ACHN (cell line): ENCODE data around the gene SH3PXD2A.
"Not testable (repeated sequence)": the region's sequence is repeated elsewhere in the genome, so short reads cannot be mapped to it uniquely, and the experiment has no call there.

Experiments
- DNase-seq: peaks from one replicate; pipeline ENCODE4 v3.0.0-alpha.2; 2015
- in situ Hi-C: cut with HindIII; loops from 2 replicates; pipeline ENCODE4 v1.10.0; 2017; ENCODE audit warnings: low sequenced_read_pairs, low pct_ligation_motif_present, low pct_unique_long_range_greater_than_20kb

Gene SH3PXD2A

DNA sequence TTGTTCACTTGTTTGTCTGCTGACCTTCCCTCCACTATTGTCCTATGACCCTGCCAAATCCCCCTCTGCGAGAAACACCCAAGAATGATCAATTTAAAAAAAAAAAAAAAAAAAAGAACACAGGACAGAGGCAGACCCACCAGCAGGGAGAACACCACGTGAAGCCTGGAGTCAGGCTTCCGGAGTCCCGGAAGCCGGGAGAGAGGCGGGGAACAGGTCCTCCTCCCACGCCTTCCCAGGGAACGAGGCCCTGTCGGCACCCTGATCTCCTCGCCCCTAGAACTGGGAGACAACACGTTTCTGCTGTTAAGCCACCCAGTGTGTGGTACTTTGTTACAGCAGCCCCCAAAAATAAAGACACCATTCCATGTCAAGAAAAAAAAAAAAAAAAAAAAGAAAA, 247.3 kb downstream of the SH3PXD2A start:
- DNase-seq, in situ Hi-C loops: not testable (repeated sequence)

GRCh38 chr10:103607051-103607450, 248.3 kb downstream of the SH3PXD2A start:
- DNase-seq, in situ Hi-C loops: not testable (repeated sequence)

DNA sequence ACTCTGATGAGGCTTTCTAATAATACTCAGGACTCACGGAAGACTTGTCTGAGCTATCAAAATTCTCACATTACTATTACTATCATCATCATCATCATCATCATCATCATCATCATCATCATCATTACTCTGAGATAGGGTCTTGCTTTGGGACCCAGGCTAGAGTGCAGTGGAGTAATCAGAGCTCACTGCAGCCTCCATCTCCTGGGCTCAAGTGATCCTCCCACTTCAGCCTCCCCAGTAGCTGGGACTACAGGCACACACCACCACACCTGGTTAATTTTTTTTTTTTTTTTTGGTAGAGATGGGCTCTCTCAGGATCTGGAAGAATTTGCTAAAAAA, 249.3 kb downstream of the SH3PXD2A start:
- in situ Hi-C loops, DNase-seq: not testable (repeated sequence)

DNA sequence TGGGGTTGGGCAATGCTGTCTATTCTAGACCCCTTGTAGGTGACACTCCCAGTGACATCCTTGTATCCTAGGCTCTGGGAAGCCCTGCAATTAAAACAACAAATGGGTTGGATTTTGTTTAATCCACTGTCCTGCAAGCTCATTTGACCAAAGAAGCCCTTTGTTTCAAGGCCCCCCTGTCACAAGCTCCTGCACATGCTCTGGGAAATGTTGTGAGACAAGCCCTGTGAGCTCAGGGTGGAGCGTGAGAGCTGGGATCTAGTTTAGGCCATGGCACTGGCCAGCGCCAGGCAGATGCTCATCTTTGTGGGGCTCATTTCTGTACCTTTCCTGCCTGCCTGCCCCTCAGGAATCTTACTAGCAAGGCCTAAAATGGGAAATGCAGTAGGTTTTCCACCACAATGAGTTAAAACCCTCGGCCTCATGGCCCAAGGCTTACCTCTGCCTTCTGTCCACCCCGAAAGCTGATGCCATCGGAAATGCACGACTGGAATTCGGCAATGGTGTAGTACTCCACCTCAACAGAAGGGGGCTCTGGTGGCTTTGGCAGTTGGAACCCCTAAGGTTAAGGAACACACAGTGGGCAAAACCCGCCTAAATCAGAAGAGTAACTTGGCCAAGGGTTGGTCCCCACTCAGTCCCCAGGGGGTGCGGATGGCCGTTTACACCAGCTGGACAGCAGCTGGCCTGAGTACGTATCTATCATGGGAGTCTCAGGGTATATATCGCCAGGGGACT, 249.8 kb downstream of the SH3PXD2A start:
- DNase-seq: peak; percentile 31
- in situ Hi-C loops: no loop called here

- no peak for DNase-seq
- in situ Hi-C loops: no loop called here
Measured at GRCh38 chr10:103603382-103603781, 252.0 kb downstream of the SH3PXD2A start.

- in situ Hi-C loops: no loop called here
Measured at GRCh38 chr10:103602852-103603155, 252.6 kb downstream of the SH3PXD2A start.

DNA sequence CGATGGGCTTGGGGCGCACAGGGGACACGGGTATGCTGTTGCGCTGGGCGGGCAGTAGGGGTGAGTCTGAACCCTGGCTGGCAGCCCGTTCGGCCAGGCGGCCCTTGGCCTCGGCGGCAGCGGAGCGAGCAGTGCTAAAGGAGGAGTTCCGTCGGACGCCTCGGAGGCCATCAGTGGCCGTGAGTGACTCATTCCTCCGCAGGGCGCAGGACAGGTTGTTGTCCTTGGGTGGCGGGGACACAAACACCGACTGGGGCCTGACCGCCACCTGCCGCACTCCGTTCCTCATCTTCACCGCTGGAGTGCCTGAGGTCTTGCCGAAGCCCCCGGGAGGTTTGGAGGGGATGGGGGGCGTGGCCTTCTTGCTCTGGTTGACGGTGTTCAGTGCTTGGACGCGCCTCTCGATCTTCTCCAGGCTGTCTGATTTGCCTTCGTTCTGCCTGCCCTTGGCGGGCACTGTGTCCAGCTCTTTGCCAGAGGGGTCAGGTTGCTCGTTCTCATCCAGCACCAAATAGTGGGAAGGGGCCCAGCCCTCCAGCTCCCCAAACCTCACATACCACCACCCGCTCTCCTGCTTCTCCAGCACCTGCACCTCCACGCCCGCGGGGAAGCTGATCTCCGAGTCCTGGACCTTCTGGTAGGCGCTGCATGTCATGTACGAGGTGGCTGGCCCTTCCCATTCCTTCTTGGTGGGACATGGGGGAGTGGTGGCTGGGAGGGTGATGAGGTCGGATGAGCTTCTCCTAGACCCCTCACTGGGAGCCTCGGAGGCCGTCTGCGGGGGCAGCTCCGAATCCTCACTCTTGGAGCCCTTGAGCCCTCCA, 253.1 kb downstream of the SH3PXD2A start:
- in situ Hi-C loops: no loop called here

More at GRCh38 chr10:103602852-103603155, 252.6 kb downstream of the SH3PXD2A start:
- DNase-seq: no peak

GRCh38 chr10:103600956-103601569, 254.3 kb downstream of the SH3PXD2A start:
- in situ Hi-C loops: no loop called here
- no peak for DNase-seq

More for the DNA sequence above, 253.1 kb downstream of the SH3PXD2A start:
- no peak for DNase-seq

GRCh38 chr10:103600325-103600724, 255.1 kb downstream of the SH3PXD2A start:
- DNase-seq: no peak
- in situ Hi-C loops: no loop called here

DNA sequence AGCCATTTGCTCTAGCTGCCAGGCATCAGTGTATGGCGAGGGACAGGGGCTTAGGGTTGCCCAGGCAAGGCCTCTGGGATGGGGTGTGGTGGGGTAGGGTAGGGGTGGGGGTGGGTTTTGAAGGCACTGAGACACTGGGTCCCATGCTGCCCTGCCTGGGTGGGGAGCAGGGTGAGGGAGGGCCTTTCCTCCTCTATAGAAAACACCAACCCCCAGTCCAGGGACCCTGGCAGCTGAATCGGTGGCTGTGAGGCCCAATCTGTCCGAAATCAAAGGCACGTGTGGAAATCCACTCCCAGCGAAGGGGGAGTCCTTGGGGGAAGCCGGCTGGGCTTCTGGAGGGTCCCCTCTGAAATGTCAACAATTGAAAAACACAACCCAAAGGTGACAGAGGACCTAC, 255.5 kb downstream of the SH3PXD2A start:
- in situ Hi-C loops: no loop called here
- DNase-seq: no peak

- in situ Hi-C loops: no loop called here
Measured at GRCh38 chr10:103599211-103599610, 256.2 kb downstream of the SH3PXD2A start.

DNA sequence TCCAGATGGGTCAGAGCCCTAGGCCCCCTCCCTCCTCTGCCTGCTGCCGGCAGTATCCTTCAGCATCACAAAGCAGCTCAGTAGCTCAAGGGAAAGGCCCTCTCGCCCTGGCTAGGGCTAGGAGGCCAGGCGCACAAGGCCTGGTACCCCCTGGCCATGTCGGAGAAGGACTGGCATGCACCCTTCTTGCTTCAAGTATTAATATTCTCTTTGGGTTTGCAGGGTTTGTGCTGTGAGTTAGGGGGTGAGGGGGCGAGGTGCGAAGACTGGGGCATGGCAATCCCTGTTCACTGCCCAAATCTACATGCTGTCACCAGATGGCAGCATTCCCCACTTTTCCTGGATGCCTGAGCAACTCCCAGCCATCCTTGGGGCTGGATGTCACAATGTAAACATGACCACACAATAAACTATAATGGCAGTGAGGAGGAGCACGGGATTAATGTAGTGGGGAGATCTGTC, 256.7 kb downstream of the SH3PXD2A start:
- in situ Hi-C loops: no loop called here
- DNase-seq: peak; percentile 65

More at GRCh38 chr10:103599211-103599610, 256.2 kb downstream of the SH3PXD2A start:
- DNase-seq: no peak

GRCh38 chr10:103597003-103597402, 258.4 kb downstream of the SH3PXD2A start:
- DNase-seq: no peak
- in situ Hi-C loops: no loop called here

DNA sequence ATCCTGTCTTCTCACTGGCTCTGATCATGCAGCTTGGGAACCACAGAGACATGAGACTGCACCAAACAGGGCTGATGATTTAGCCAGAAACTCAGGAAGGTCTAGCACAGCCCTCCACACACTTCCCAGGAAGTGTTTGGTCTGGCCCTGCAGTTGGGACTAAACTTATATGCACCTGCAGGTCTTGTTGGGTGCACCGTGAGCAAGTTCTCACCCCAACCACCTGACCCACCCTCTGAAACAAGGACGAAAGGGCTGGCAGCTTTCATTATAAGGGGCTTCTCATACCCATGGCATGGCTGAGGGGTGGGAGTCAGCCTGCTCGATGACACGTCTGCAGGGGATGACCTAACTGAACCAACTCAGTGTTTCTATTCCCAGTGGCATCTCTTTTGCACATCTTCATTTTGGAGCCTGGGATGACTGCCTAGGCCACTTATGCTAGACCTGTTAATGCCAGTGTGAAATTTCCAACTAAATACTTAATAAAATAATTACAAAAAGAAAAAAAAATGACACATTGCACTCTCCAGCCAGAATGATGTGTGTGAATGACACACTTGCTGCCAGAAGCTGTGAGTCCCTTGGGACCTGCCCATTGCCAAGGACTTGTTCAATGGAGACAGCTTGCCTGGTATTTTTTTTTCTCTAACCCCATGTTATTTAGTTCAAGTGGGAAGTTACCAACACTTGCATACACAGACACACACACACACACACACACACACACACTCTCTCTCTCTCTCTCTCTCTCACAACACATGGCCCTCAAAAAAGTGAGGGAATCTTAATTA, 259.2 kb downstream of the SH3PXD2A start:
- no peak for DNase-seq
- in situ Hi-C loops: no loop called here

GRCh38 chr10:103593022-103593570, 262.3 kb downstream of the SH3PXD2A start:
- in situ Hi-C loops: no loop called here

GRCh38 chr10:103592186-103593021, 263.0 kb downstream of the SH3PXD2A start:
- DNase-seq: peak; percentile 50
- in situ Hi-C loops: no loop called here

More at GRCh38 chr10:103593022-103593570, 262.3 kb downstream of the SH3PXD2A start:
- DNase-seq: no peak

DNA sequence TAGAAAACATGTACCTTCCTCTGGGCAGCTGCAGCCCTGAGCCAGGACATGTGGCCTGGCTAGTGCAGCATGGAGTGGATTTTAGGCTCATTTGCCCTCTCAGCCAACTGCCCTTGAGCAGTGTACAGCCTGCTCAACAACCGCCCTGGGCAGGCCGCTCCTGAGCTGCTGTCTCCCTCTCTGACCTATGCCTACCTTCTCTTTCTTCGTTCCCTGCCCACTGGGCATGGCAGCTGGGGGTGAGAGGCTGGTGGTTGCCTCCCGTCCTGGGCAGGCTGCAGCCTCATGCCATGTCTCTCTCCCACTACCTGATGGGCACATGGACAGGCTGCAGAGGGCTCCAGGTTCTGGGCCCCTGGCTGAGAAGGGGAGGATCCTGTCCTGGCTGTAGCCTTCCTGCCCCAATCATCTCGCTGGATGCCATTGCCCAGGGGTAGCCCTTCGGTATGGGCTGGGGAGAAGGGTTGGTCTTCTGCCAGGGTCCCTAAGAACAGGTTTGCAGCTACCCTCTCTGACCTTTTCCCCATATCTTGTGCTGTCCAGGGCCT, 264.6 kb downstream of the SH3PXD2A start:
- DNase-seq: no peak
- in situ Hi-C loops: no loop called here
